ENCODE results near the gene SMAD3. TPM values are rescaled to one million over a fixed set of nuclear protein-coding genes. Genes with fewer than 3 reads are reported as not detected.
"Not testable (repeated sequence)": the region's sequence is repeated elsewhere in the genome, so short reads cannot be mapped to it uniquely, and the experiment has no call there.

Gene SMAD3
- total RNA-seq, 1 experiment from 2014 or later: 54.8 TPM

DNA sequence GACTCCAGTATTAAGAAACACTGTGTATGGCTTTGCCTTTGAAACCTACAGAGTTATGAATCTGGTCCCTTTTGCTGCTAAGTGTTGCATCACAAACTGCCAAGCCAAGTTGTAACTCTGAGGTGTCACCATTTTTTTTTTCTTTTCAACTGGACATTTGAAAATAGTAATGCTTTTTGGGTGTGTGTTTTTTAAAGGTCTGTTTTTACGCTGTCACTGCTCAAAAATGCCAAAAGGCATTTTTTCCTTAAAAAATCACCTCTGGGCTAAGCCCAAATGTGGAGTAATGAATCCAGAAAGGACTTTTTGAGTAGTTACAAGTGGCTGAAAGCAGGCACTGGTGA, 9.5 kb downstream of the SMAD3 start:
- Mint-ChIP-seq H3K27me3 (ENCODE audit: insufficient read depth, unreplicated experiment) (no peaks in the 10 kb centered on the region), H3K9me3 (ENCODE audit: unreplicated experiment) (no peaks in the 10 kb centered on the region), H3K4me3 (ENCODE audit: unreplicated experiment) (no peak overlapping the region), H3K4me1 (ENCODE audit: low read depth, unreplicated experiment) (peaks cover 31% of the 10 kb centered on the region), H3K36me3 (ENCODE audit: insufficient read depth, unreplicated experiment) (peaks cover 54% of the 10 kb centered on the region), H3K27ac (ENCODE audit: unreplicated experiment) (no peak overlapping the region)
- no TSS peak for BruUV-seq (replicated peaks)
- POLR2A ChIA-PET: no interaction called here
- no peaks in the 10 kb centered on the region for H3K27me3 ChIP-seq (replicated peaks; ENCODE audit: control insufficient read depth, insufficient read depth, low read length)
- H3K4me3 ChIP-seq (ENCODE audit: low read depth, low read length): no peak overlapping the region
- TF ChIP-seq, protein P1, sequence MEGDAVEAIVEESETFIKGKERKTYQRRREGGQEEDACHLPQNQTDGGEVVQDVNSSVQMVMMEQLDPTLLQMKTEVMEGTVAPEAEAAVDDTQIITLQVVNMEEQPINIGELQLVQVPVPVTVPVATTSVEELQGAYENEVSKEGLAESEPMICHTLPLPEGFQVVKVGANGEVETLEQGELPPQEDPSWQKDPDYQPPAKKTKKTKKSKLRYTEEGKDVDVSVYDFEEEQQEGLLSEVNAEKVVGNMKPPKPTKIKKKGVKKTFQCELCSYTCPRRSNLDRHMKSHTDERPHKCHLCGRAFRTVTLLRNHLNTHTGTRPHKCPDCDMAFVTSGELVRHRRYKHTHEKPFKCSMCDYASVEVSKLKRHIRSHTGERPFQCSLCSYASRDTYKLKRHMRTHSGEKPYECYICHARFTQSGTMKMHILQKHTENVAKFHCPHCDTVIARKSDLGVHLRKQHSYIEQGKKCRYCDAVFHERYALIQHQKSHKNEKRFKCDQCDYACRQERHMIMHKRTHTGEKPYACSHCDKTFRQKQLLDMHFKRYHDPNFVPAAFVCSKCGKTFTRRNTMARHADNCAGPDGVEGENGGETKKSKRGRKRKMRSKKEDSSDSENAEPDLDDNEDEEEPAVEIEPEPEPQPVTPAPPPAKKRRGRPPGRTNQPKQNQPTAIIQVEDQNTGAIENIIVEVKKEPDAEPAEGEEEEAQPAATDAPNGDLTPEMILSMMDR (IDR thresholded peaks at IDR 0.05; ENCODE audit: insufficient read depth in 1 of 2, low read depth in 1 of 2, low read length in 1 of 2, severe bottlenecking in 1 of 2, unreplicated experiment in 1 of 2): no peak
- CTCF ChIA-PET: interaction anchor here (0.6 kb wide), 1 partner anchor 216 kb away, joined by 4 read pairs; no protein-coding TSS in a partner anchor
- peaks cover 18% of the 10 kb centered on the region for H3K4me1 ChIP-seq
- no peak for DNase-seq
- intact Hi-C loops (cut with micrococcal nuclease; ENCODE audit: unreplicated experiment): loop anchor here (2.0 kb wide), 1 partner anchor 72 kb away; no protein-coding TSS in a partner anchor
- no peaks in the 10 kb centered on the region for H3K36me3 ChIP-seq (ENCODE audit: control insufficient read depth, insufficient read depth, low read length)
- no peaks in the 10 kb centered on the region for H3K9me3 ChIP-seq

DNA sequence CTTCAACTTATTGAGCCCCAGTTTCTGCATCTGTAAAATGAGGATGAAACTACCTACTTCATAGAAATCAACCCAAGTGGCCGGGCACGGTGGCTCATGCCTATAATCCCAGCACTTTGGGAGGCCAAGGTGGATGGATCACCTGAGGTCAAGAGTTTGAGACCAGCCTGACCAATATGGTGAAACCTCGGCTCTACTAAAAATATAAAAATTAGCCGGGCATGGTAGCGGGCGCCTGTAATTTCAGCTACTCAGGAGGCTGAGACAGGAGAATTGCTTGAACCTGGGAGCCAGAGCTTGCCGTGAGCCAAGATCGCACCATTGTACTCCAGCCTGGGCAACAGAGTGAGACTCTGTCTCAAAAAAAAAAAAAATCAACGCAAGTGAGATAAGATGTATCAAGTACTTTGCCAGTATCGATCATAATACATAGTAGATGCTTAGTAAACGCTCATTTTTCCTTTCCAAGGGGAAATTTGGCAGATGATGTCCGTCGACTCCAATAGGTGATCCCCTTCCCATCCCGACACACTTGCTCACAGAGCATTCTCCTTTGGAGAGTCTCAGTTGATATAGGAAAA, 10.2 kb downstream of the SMAD3 start:
- intact Hi-C loops (cut with micrococcal nuclease; ENCODE audit: unreplicated experiment): loop anchor here (2.0 kb wide), 1 partner anchor 71 kb away; no protein-coding TSS in a partner anchor
- H3K27me3 Mint-ChIP-seq (ENCODE audit: insufficient read depth, unreplicated experiment); POLR2A ChIA-PET; H3K27me3 ChIP-seq (replicated peaks; ENCODE audit: control insufficient read depth, insufficient read depth, low read length); H3K9me3 ChIP-seq; H3K9me3 Mint-ChIP-seq (ENCODE audit: unreplicated experiment); H3K4me3 ChIP-seq (ENCODE audit: low read depth, low read length); BruUV-seq (replicated peaks); H3K27ac Mint-ChIP-seq (ENCODE audit: unreplicated experiment); H3K4me3 Mint-ChIP-seq (ENCODE audit: unreplicated experiment); H3K36me3 ChIP-seq (ENCODE audit: control insufficient read depth, insufficient read depth, low read length); DNase-seq: not testable (repeated sequence)
- CTCF ChIA-PET: interaction anchor here (0.6 kb wide), 1 partner anchor 217 kb away, joined by 4 read pairs; no protein-coding TSS in a partner anchor
- Mint-ChIP-seq H3K36me3 (ENCODE audit: insufficient read depth, unreplicated experiment) (peaks cover 54% of the 10 kb centered on the region), H3K4me1 (ENCODE audit: low read depth, unreplicated experiment) (peaks cover 26% of the 10 kb centered on the region)
- peaks cover 18% of the 10 kb centered on the region for H3K4me1 ChIP-seq

DNA sequence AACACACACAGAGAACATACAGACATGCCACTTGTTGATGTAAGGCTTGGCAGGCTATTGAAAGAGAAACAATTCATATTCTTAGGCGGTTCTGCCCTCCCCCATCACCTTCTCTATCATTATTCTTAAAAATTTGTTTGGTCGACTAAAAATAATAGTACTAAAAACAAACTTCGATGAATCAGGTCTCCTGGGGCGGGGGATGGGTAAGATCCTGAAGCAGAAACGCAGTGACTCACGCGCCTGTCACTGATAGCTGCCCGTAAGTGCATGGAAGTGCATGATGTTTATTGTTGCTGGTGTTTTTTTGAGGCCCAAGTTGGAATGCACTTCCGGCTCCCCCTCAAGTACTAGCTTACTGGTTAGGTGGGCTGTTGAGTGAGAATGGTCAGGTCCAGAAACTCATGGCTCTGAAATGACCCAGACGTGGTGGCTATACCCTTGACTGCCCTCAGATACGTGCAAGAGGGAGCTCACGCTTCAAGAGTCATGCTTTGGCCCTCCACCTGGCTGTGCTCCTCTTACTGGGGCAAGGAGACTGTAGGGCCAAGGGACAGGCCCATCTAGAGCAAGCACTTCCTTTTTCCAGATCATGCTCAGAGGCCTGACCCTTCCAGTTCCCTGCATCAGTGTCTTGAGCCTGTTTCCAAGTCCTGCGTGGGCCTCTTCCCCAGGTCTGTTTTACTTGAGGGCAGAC, 10.9 kb downstream of the SMAD3 start:
- CTCF ChIA-PET: no interaction called here
- no peaks in the 10 kb centered on the region for H3K27me3 ChIP-seq (replicated peaks; ENCODE audit: control insufficient read depth, insufficient read depth, low read length)
- no peaks in the 10 kb centered on the region for H3K27me3 Mint-ChIP-seq (ENCODE audit: insufficient read depth, unreplicated experiment)
- TF ChIP-seq, protein P1 (IDR thresholded peaks at IDR 0.05; ENCODE audit: insufficient read depth in 1 of 2, low read depth in 1 of 2, low read length in 1 of 2, severe bottlenecking in 1 of 2, unreplicated experiment in 1 of 2): no peak
- H3K4me1 ChIP-seq: peaks cover 18% of the 10 kb centered on the region
- H3K36me3 ChIP-seq (ENCODE audit: control insufficient read depth, insufficient read depth, low read length): no peaks in the 10 kb centered on the region
- POLR2A ChIA-PET: no interaction called here
- DNase-seq: no peak
- H3K9me3 ChIP-seq: no peaks in the 10 kb centered on the region
- H3K36me3 Mint-ChIP-seq (ENCODE audit: insufficient read depth, unreplicated experiment): peaks cover 54% of the 10 kb centered on the region
- no TSS peak for BruUV-seq (replicated peaks)
- no peak overlapping the region for H3K4me3 ChIP-seq (ENCODE audit: low read depth, low read length)
- peaks cover 21% of the 10 kb centered on the region for H3K4me1 Mint-ChIP-seq (ENCODE audit: low read depth, unreplicated experiment)
- intact Hi-C loops (cut with micrococcal nuclease; ENCODE audit: unreplicated experiment): no loop called here
- H3K4me3 Mint-ChIP-seq (ENCODE audit: unreplicated experiment): no peak overlapping the region
- H3K9me3 Mint-ChIP-seq (ENCODE audit: unreplicated experiment): no peaks in the 10 kb centered on the region
- no peak overlapping the region for H3K27ac Mint-ChIP-seq (ENCODE audit: unreplicated experiment)
